Activated CD4-positive, alpha-beta T cell treated with anti-CD3 and anti-CD28 coated beads, Interleukin-2, Interleukin-4, amounts not matched to agents 100 ng/mL and 50 ng/mL, durations not matched to agents 16 hours and 8 hours (primary cell): Measurements from ENCODE around the gene RANBP10.
"Not testable (repeated sequence)": the region's sequence is repeated elsewhere in the genome, so short reads cannot be mapped to it uniquely, and the experiment has no call there.

Source experiments
- DNase-seq: peaks from one replicate; pipeline ENCODE4 v3.0.0-alpha.2; 2020; ENCODE audit warnings: low spot score

RANBP10 gene

GRCh38 chr16:67713647-67714273 is 92.6 kb downstream of the RANBP10 start:
- DNase-seq = no peak

- no peak for DNase-seq
Measured at GRCh38 chr16:67710607-67711006, 95.8 kb downstream of the RANBP10 start.

- no peak for DNase-seq
Measured at GRCh38 chr16:67709050-67709449, 97.3 kb downstream of the RANBP10 start.

- DNase-seq = no peak
Measured at GRCh38 chr16:67708368-67708771, 98.0 kb downstream of the RANBP10 start.

- no peak for DNase-seq
Measured at GRCh38 chr16:67707790-67708189, 98.6 kb downstream of the RANBP10 start.

- no peak for DNase-seq
Measured at GRCh38 chr16:67707210-67707609, 99.2 kb downstream of the RANBP10 start.

GRCh38 chr16:67704110-67704509 is 102.2 kb downstream of the RANBP10 start:
- DNase-seq = no peak

GRCh38 chr16:67703626-67704025 is 102.7 kb downstream of the RANBP10 start:
- peak; percentile 32 for DNase-seq

- no peak for DNase-seq
Measured at GRCh38 chr16:67702130-67702529, 104.2 kb downstream of the RANBP10 start.

GRCh38 chr16:67701420-67701819 is 104.9 kb downstream of the RANBP10 start:
- no peak for DNase-seq

- no peak for DNase-seq
Measured at GRCh38 chr16:67699265-67699664, 107.1 kb downstream of the RANBP10 start.

GRCh38 chr16:67697422-67698185 is 108.8 kb downstream of the RANBP10 start:
- no peak for DNase-seq

GRCh38 chr16:67694611-67695010 is 111.7 kb downstream of the RANBP10 start:
- DNase-seq = no peak

- DNase-seq = not testable (repeated sequence)
Measured at GRCh38 chr16:67693517-67694285, 112.7 kb downstream of the RANBP10 start.

- DNase-seq = no peak
Measured at GRCh38 chr16:67685388-67686112, 120.8 kb downstream of the RANBP10 start.

- DNase-seq = no peak
Measured at GRCh38 chr16:67683767-67684166, 122.6 kb downstream of the RANBP10 start.

GRCh38 chr16:67679935-67680897 is 126.1 kb downstream of the RANBP10 start:
- DNase-seq = no peak

GRCh38 chr16:67678354-67679023 is 127.9 kb downstream of the RANBP10 start:
- DNase-seq = no peak

- no peak for DNase-seq
Measured at GRCh38 chr16:67677712-67678111, 128.6 kb downstream of the RANBP10 start.

- DNase-seq = no peak
Measured at GRCh38 chr16:67676939-67677338, 129.4 kb downstream of the RANBP10 start.
